Measurements from ENCODE around the gene EHMT1. TPM values are rescaled to one million over a fixed set of nuclear protein-coding genes. Genes with fewer than 3 reads are reported as not detected.
A peak's percentile ranks its signal among the peaks of the same experiment; 100 is the strongest.

EHMT1 gene
- total and polyA plus RNA-seq, 2 of the 8 experiments (the other 6 are each of a cell fraction or from before 2014, with no cell fraction given): 95.7 to 163 TPM

GRCh38 chr9:137614631-137615386 lies 4.0 kb upstream of the EHMT1 start:
- H3K79me1 ChIP-seq (ENCODE audit: low read depth, low read length): peaks cover 5% of the 10 kb centered on the region; the same call in 1 of the 2 replicates
- TF ChIP-seq BCL11A (IDR thresholded peaks at IDR 0.05; ENCODE audit: low read depth in 2 of 2, low read length in 2 of 2): no peak
- no peak for TF ChIP-seq RBBP5 (IDR thresholded peaks at IDR 0.05; ENCODE audit: borderline replicate concordance, low read depth, low read length)
- peak in 2 of 3 experiments; percentile 35 to 47; a peak in 3 of 4 replicates for TF ChIP-seq CTCF (IDR thresholded peaks at IDR 0.05; ENCODE audit: control extremely low read depth in 1 of 3, insufficient read depth in 1 of 3, low read depth in 1 of 3, low read length in 3 of 3)
- H3K4me1 ChIP-seq (replicated peaks in 1 of 4; ENCODE audit: control insufficient read depth in 3 of 4, insufficient read depth in 4 of 4, low read length in 3 of 4): peaks cover 0 to 9% (median 5%) of the 10 kb centered on the region in 4 experiments; a peak in 4 of 7 replicates
- no peaks in the 10 kb centered on the region for H3K9me3 ChIP-seq (ENCODE audit: insufficient read depth in 2 of 2, low read depth in 1 of 2, low read length in 1 of 2)
- no peak overlapping the region for H3K9ac ChIP-seq (replicated peaks in 1 of 4; ENCODE audit: extremely low read depth in 1 of 4, low read depth in 3 of 4, low read length in 3 of 4)
- no peaks in the 10 kb centered on the region for H3K27me3 ChIP-seq (replicated peaks in 1 of 4; ENCODE audit: control insufficient read depth in 3 of 4, extremely low read depth in 1 of 4, insufficient read depth in 3 of 4, low read length in 3 of 4)
- H2AFZ ChIP-seq (ENCODE audit: low read length): no peak overlapping the region
- H3K4ac ChIP-seq (replicated peaks; ENCODE audit: insufficient read length, low read depth, low read length): no peak overlapping the region
- H2BK20ac ChIP-seq (ENCODE audit: low read length): no peak overlapping the region
- peaks cover 5 to 22% of the 10 kb centered on the region in 2 experiments for H3K79me2 ChIP-seq (ENCODE audit: control insufficient read depth in 1 of 2, insufficient read depth in 2 of 2, low read length in 2 of 2)
- H2BK12ac ChIP-seq (ENCODE audit: low read depth, low read length): no peak overlapping the region
- no peak overlapping the region for H3K23ac ChIP-seq (ENCODE audit: insufficient read length)
- no peak overlapping the region for H3K27ac ChIP-seq (ENCODE audit: low read depth, low read length)
- peaks cover 10 to 22% of the 10 kb centered on the region in 2 experiments for H4K20me1 ChIP-seq (replicated peaks in 1 of 2; ENCODE audit: control insufficient read depth in 1 of 2, insufficient read depth in 2 of 2, low read length in 2 of 2)
- DNase-seq (ENCODE audit: low read depth in 1 of 2, low spot score in 2 of 2): no peak
- H2AK5ac ChIP-seq (ENCODE audit: low read depth, low read length): no peak overlapping the region
- no peak overlapping the region for H2BK15ac ChIP-seq (ENCODE audit: low read length)
- H4K5ac ChIP-seq (ENCODE audit: insufficient read length, low read depth, low read length): no peak overlapping the region
- H3K36me3 ChIP-seq (ENCODE audit: control insufficient read depth in 2 of 4, insufficient read depth in 4 of 4, low read length in 3 of 4): peaks cover 3 to 25% (median 11%) of the 10 kb centered on the region in 4 experiments; a peak in 6 of 8 replicates
- H4K8ac ChIP-seq (ENCODE audit: extremely low read depth, insufficient read depth, low read length): peak overlapping the region; percentile 3; the same call in 1 of the 2 replicates
- no peak for FAIRE-seq
- H4K91ac ChIP-seq (replicated peaks; ENCODE audit: insufficient read length, low read length): no peak overlapping the region
- no peak overlapping the region for H3K4me2 ChIP-seq (ENCODE audit: insufficient read depth in 1 of 2, low read depth in 2 of 2, low read length in 2 of 2)
- 89% methylated on average over 22 of the region's 25 CpGs; no CpG with 5 or more reads in 1 of the 2 experiments for WGBS, 2 experiments (ENCODE audit: extremely low coverage in 1 of 2, insufficient coverage in 1 of 2, insufficient read length in 1 of 2, insufficient replicate concordance in 2 of 2, low coverage in 1 of 2, low lambda C conversion rate in 2 of 2, missing lambda C conversion rate in 1 of 2)
- POLR2A ChIA-PET (ENCODE audit: partially characterized antibody): interaction anchor here (0.8 to 1.7 kb wide), 3 partner anchors 12 to 60 kb away, joined by 3 to 4 read pairs (median 4); no protein-coding TSS in a partner anchor
- H2BK5ac ChIP-seq (ENCODE audit: low read depth, low read length): no peak overlapping the region
- no peak overlapping the region for H3K56ac ChIP-seq (replicated peaks; ENCODE audit: insufficient read length, low read depth, low read length)
- H3K14ac ChIP-seq (ENCODE audit: insufficient read length): no peak overlapping the region
- peaks cover 4% of the 10 kb centered on the region; the same call in 1 of the 2 replicates for H3K23me2 ChIP-seq (ENCODE audit: low read depth, low read length)
- H3K4me3 ChIP-seq (ENCODE audit: extremely low read depth in 1 of 4, insufficient read depth in 2 of 4, low read depth in 3 of 4, low read length in 4 of 4): no peak overlapping the region
- no peak overlapping the region for H2BK120ac ChIP-seq (replicated peaks; ENCODE audit: low read depth, low read length)
- H3K18ac ChIP-seq (ENCODE audit: extremely low read depth, low read length): no peak overlapping the region
- CTCF ChIA-PET (ENCODE audit: partially characterized antibody): interaction anchor here (0.6 to 2.4 kb wide), 5 partner anchors 12 to 177 kb away, joined by 3 to 14 read pairs (median 4); no protein-coding TSS in a partner anchor

All from H1 (cell line).